ENCODE results near the gene CLN6.
"Not testable (repeated sequence)": the region's sequence is repeated elsewhere in the genome, so short reads cannot be mapped to it uniquely, and the experiment has no call there.

CLN6 gene

GRCh38 chr15:68183616-68184315 lies 45.8 kb downstream of the CLN6 start:
- no peak for DNase-seq (ENCODE audit: insufficient read length, low spot score)
- FAIRE-seq = no peak
- no peak for TF ChIP-seq POLR2AphosphoS5 (IDR thresholded peaks at IDR 0.05; ENCODE audit: low read depth, low read length)
- no peak for TF ChIP-seq PAX5 (IDR thresholded peaks at IDR 0.05; ENCODE audit: insufficient read depth, low read length, severe bottlenecking)
- no peak for TF ChIP-seq POLR2A (IDR thresholded peaks at IDR 0.05; ENCODE audit: low read depth, low read length)
- no peak for TF ChIP-seq TAF1 (IDR thresholded peaks at IDR 0.05; ENCODE audit: low read depth, low read length)
- TF ChIP-seq POU2F2 (IDR thresholded peaks at IDR 0.05; ENCODE audit: low read depth, low read length) = no peak
- no peak for TF ChIP-seq SPI1 (IDR thresholded peaks at IDR 0.05; ENCODE audit: low read depth, low read length)

GRCh38 chr15:68177742-68178141 lies 51.8 kb downstream of the CLN6 start:
- DNase-seq (ENCODE audit: insufficient read length, low spot score) (no peak), FAIRE-seq (no peak)
- no peak for TF ChIP-seq PAX5 (IDR thresholded peaks at IDR 0.05; ENCODE audit: insufficient read depth, low read length, severe bottlenecking)
- no peak for TF ChIP-seq TAF1 (IDR thresholded peaks at IDR 0.05; ENCODE audit: low read depth, low read length)
- no peak for TF ChIP-seq POU2F2 (IDR thresholded peaks at IDR 0.05; ENCODE audit: low read depth, low read length)
- no peak for TF ChIP-seq SPI1 (IDR thresholded peaks at IDR 0.05; ENCODE audit: low read depth, low read length)
- no peak for TF ChIP-seq POLR2AphosphoS5 (IDR thresholded peaks at IDR 0.05; ENCODE audit: low read depth, low read length)

GRCh38 chr15:68176601-68177000 lies 52.9 kb downstream of the CLN6 start:
- FAIRE-seq (no peak), DNase-seq (ENCODE audit: insufficient read length, low spot score) (no peak)
- TF ChIP-seq PAX5 (IDR thresholded peaks at IDR 0.05; ENCODE audit: insufficient read depth, low read length, severe bottlenecking) (no peak), POLR2AphosphoS5 (IDR thresholded peaks at IDR 0.05; ENCODE audit: low read depth, low read length) (no peak), POLR2A (IDR thresholded peaks at IDR 0.05; ENCODE audit: low read depth, low read length) (no peak), POU2F2 (IDR thresholded peaks at IDR 0.05; ENCODE audit: low read depth, low read length) (no peak), TAF1 (IDR thresholded peaks at IDR 0.05; ENCODE audit: low read depth, low read length) (no peak), SPI1 (IDR thresholded peaks at IDR 0.05; ENCODE audit: low read depth, low read length) (no peak)

- no peak for FAIRE-seq
- TF ChIP-seq TAF1 (IDR thresholded peaks at IDR 0.05; ENCODE audit: low read depth, low read length) (no peak), POLR2A (IDR thresholded peaks at IDR 0.05; ENCODE audit: low read depth, low read length) (no peak), POU2F2 (IDR thresholded peaks at IDR 0.05; ENCODE audit: low read depth, low read length) (no peak), PAX5 (IDR thresholded peaks at IDR 0.05; ENCODE audit: insufficient read depth, low read length, severe bottlenecking) (no peak), POLR2AphosphoS5 (IDR thresholded peaks at IDR 0.05; ENCODE audit: low read depth, low read length) (no peak), SPI1 (IDR thresholded peaks at IDR 0.05; ENCODE audit: low read depth, low read length) (no peak)
- no peak for DNase-seq (ENCODE audit: insufficient read length, low spot score)
Measured at GRCh38 chr15:68175526-68175925, 54.0 kb downstream of the CLN6 start.

GRCh38 chr15:68173119-68173518 lies 56.4 kb downstream of the CLN6 start:
- FAIRE-seq (no peak), DNase-seq (ENCODE audit: insufficient read length, low spot score) (no peak)
- TF ChIP-seq TAF1 (IDR thresholded peaks at IDR 0.05; ENCODE audit: low read depth, low read length) (no peak), SPI1 (IDR thresholded peaks at IDR 0.05; ENCODE audit: low read depth, low read length) (no peak), POU2F2 (IDR thresholded peaks at IDR 0.05; ENCODE audit: low read depth, low read length) (no peak), POLR2AphosphoS5 (IDR thresholded peaks at IDR 0.05; ENCODE audit: low read depth, low read length) (no peak), POLR2A (IDR thresholded peaks at IDR 0.05; ENCODE audit: low read depth, low read length) (no peak), PAX5 (IDR thresholded peaks at IDR 0.05; ENCODE audit: insufficient read depth, low read length, severe bottlenecking) (no peak)

- not testable (repeated sequence) for FAIRE-seq
Measured at GRCh38 chr15:68172037-68172436, 57.5 kb downstream of the CLN6 start.

GRCh38 chr15:68166847-68167246 lies 62.7 kb downstream of the CLN6 start:
- FAIRE-seq = no peak
- TF ChIP-seq TAF1 (IDR thresholded peaks at IDR 0.05; ENCODE audit: low read depth, low read length) = no peak
- no peak for TF ChIP-seq PAX5 (IDR thresholded peaks at IDR 0.05; ENCODE audit: insufficient read depth, low read length, severe bottlenecking)
- no peak for TF ChIP-seq POLR2AphosphoS5 (IDR thresholded peaks at IDR 0.05; ENCODE audit: low read depth, low read length)
- TF ChIP-seq SPI1 (IDR thresholded peaks at IDR 0.05; ENCODE audit: low read depth, low read length) = no peak
- no peak for TF ChIP-seq POLR2A (IDR thresholded peaks at IDR 0.05; ENCODE audit: low read depth, low read length)
- no peak for TF ChIP-seq POU2F2 (IDR thresholded peaks at IDR 0.05; ENCODE audit: low read depth, low read length)
- no peak for DNase-seq (ENCODE audit: insufficient read length, low spot score)

More at GRCh38 chr15:68172037-68172436, 57.5 kb downstream of the CLN6 start:
- DNase-seq (ENCODE audit: insufficient read length, low spot score) = not testable (repeated sequence)

- DNase-seq (ENCODE audit: insufficient read length, low spot score) (no peak), FAIRE-seq (no peak)
- TF ChIP-seq POLR2A (IDR thresholded peaks at IDR 0.05; ENCODE audit: low read depth, low read length) (no peak), TAF1 (IDR thresholded peaks at IDR 0.05; ENCODE audit: low read depth, low read length) (no peak), SPI1 (IDR thresholded peaks at IDR 0.05; ENCODE audit: low read depth, low read length) (no peak), POU2F2 (IDR thresholded peaks at IDR 0.05; ENCODE audit: low read depth, low read length) (no peak), PAX5 (IDR thresholded peaks at IDR 0.05; ENCODE audit: insufficient read depth, low read length, severe bottlenecking) (no peak), POLR2AphosphoS5 (IDR thresholded peaks at IDR 0.05; ENCODE audit: low read depth, low read length) (no peak)
Measured at GRCh38 chr15:68163191-68163590, 66.3 kb downstream of the CLN6 start.

- FAIRE-seq = no peak
- TF ChIP-seq POLR2AphosphoS5 (IDR thresholded peaks at IDR 0.05; ENCODE audit: low read depth, low read length) = no peak
- TF ChIP-seq TAF1 (IDR thresholded peaks at IDR 0.05; ENCODE audit: low read depth, low read length) = no peak
- TF ChIP-seq SPI1 (IDR thresholded peaks at IDR 0.05; ENCODE audit: low read depth, low read length) = no peak
- no peak for TF ChIP-seq POLR2A (IDR thresholded peaks at IDR 0.05; ENCODE audit: low read depth, low read length)
- no peak for TF ChIP-seq POU2F2 (IDR thresholded peaks at IDR 0.05; ENCODE audit: low read depth, low read length)
- TF ChIP-seq PAX5 (IDR thresholded peaks at IDR 0.05; ENCODE audit: insufficient read depth, low read length, severe bottlenecking) = no peak
- no peak for DNase-seq (ENCODE audit: insufficient read length, low spot score)
Measured at GRCh38 chr15:68158046-68158628, 71.4 kb downstream of the CLN6 start.

- peak; percentile 52 for FAIRE-seq
- no peak for TF ChIP-seq TAF1 (IDR thresholded peaks at IDR 0.05; ENCODE audit: low read depth, low read length)
- peak; percentile 70 for TF ChIP-seq SPI1 (IDR thresholded peaks at IDR 0.05; ENCODE audit: low read depth, low read length)
- DNase-seq (ENCODE audit: insufficient read length, low spot score) = no peak
Measured at GRCh38 chr15:68157074-68157473, 72.5 kb downstream of the CLN6 start.
